Stimulated activated CD8-positive, alpha-beta memory T cell treated with anti-CD3 and anti-CD28 coated beads, Interleukin-2, amount 100 ng/mL, for 1 hour (primary cell): Measurements from ENCODE around the gene EDDM3A.

Source experiments
- DNase-seq, 2 donors: peaks; one replicate each; pipeline ENCODE4 v3.0.0-alpha.2; 2020; ENCODE audit warnings: low read depth in 2 of 2

The EDDM3A gene

DNA sequence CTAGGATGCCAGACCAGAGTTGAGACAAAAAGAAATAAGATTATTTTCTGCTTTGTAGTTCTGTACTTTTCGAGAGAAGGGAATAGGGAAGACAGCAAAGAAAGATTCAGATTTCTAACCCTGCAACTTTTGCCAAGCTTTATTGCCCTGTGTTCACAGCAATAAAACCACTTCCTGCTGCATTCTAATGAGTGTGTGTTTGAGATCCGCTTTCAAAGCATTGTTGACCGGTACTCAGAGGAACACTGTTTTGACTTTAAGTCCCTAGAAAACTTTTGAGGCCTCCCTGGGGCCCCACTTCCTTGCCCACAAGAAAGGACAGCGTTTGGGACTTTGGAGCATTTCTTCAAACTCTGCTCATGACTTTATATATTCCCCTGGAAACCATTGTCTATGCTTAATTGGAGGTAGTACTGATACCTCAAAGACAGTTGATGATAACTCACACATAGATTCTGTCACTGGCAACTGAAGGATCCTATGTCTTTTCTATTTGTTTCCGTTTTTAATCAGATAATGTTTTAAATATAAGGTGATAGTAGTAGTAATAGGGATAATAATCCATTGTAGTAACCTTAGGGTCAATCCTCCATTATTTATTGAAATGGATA is 36.7 kb downstream of the EDDM3A start:
- DNase-seq: no peak

DNA sequence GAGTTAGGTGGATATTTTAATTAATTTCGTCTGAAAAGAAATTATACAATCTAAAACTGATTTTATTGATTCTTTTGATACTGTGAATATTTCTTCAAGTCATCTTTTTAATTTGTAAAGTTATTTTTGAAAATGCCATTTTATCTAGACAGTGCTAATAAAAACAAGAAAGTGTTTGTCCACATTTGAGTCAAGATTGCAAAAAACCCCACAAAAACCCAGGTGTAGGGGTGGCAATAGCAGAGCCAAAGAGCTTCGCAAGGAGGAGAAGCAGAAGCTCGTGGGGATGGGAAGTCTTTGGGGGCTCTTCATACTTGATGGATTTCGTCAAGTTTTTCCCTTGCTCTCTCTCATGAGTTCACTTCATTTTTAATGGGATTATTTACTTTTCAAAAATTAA is 41.3 kb downstream of the EDDM3A start:
- no peak for DNase-seq

DNA sequence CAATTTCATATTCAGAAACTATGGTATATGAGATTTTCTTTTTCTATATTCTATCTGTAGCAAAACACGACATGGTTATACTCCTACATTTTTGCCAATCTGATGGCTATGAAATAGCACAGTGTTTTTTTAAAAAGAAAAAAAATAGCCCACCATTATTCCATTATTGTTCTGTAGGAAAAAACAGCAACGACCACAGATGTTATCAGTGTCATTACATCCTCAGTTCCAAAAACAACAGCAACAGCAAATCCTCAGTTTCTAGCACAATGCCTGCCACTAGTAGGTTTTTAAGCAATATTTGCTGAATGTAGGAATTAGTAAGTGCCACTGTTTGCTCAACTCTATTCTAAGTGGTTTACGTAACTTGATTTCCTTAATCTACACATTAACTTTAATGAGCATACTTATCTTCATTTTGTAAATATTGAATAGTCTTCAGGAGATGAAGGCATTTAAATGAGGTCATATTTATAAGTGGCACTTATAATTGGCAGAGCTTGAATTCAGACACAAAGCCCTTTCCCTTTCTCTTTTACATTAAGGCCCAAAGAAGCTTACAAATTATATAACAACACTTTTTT is 43.6 kb downstream of the EDDM3A start:
- no peak for DNase-seq

DNA sequence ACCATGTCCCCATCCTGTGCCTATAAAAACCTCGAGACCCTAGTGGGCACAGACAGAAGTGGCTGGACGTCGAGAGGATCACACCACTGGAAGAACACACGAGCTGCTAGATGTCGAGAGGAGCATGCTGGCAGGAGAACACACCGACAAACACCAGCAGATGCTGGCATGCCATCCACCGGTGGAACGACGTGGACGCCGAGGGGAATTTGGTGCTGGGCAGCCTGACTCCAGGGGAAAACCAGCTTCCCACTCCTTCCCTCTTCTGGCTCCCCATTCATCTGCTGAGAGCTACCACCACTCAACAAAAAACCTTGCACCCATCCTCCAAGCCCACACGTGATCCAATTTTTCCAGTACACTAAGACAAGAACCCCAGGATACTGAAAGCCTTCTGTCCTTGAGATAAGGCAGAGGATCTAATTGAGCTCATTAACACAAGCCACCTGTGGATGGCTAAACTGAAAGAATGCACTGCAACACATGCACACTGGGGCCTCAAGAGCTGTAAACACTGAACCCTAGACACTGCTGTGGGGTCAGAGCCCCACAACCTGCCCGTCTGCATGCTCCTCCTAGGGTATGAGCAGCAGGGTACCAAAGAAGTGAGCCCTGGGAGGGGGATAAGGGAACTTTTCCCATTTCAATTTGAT is 44.9 kb downstream of the EDDM3A start:
- DNase-seq: no peak

DNA sequence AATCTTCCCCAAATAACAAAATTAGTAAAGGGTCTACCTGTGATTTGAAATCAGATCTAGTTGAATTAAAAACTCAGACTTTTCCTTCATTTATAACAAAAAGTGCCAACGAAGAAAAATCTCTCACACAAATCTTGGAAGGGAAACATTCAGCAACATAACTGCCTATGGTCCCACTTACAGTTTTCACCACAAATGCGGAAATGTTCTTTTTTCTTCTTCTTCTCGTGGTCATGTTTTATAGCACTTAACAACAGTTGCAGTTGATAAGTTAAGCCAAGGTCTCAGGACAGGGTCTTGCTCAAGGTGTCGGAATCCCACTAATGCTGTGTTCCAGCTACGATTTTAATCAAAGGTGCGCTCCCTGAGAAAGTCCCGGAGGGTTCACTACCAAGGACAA is 45.5 kb downstream of the EDDM3A start:
- no peak for DNase-seq

DNA sequence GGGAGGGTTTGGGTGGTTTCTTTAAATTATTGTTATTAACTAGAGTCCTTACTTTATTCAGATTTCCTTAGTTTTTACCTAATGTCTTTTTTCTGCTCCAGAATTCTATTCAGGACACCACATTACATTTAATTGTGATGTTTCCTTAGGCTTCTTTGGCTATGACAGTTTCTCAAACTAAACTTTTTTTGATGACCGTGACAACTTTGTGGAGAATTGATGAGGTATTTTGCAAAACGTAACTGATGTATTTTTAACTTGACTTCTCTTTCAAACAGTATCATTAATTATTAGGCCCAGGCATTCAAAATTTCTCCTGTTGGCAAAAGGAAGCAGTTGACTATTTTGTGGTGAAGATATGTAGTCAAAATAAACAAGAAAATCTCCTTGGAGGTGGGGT is 45.9 kb downstream of the EDDM3A start:
- DNase-seq: no peak

DNA sequence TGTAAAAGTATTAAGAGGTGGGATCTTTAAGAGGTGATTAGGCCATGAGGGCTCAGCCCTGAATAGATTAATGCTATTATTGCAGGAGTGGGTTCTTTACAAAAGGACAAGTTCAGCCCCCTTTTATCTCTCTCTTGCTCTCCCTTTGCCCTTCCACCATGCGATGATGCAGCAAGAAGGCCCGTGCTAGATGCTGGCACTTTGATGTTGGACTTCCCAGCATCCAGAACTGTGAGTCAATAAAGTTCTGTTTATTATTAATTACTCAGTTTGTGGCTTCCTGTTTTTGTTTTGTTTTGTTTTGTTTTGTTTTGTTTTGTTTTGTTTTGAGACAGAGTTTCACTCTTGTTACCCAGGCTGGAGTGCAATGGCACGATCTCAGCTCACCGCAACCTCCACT is 46.9 kb downstream of the EDDM3A start:
- DNase-seq: no peak

DNA sequence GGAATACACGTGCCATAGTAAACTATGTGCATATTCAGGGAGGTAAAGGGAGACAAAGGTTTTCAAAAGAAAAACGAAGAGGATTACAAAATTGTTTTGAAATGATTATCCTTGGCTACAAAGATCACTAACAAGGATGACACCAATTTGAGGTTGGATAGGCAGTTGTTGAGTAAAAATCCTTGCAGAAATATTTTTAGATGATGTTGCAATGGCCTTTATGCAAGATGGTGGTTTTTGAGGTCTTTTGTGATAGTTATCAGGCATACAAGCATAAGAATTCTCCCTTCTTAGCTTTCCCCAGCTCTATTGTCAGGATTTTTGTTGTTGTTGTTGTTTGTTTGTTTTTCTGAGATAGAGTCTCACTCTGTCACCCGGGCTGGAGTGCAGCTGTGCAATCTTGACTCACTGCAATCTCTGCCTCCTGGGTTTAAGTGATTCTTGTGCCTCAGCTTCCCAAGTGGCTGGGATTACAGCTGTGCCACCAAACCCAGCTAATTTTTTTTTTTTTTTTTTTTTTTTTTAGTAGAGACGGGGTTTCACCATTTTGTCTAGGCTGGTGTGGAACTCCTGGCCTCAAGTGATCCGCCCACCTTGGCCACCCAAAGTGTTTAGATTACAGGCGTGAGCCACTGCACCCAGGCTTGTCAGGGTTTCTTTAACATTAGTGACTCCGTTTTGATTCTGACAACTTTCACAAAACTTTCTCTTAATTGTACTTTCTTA is 49.1 kb downstream of the EDDM3A start:
- DNase-seq: no peak

DNA sequence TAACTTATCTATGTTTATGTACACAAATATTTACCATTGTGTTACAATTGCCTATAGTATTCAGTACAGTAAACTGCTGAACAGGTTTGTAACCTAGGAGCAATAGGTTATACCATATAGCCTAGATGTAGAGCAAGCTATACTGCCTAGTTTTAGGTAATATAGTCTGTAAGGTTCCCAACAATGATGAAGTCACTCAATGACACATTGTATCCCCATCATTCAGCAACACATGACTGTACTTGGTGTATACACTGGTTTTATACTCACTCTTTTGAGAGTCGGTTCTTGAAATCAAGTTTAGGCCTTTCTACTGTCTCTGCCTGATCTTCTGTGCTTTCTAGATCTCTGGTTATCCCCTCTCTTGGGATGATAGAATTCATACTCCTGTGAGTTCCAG is 51.5 kb downstream of the EDDM3A start:
- DNase-seq: no peak
